Urinary bladder (tissue), 4 donors: ENCODE measurements around the gene SIX4. TPM values are rescaled to one million over a fixed set of nuclear protein-coding genes. Genes with fewer than 3 reads are reported as not detected.

Experiments
- DNase-seq: peaks from one replicate; pipeline ENCODE4 v3.0.0-alpha.2; 2015; ENCODE audit errors: extremely low spot score
- H3K27ac ChIP-seq: one replicate; pipeline ENCODE4 v1.5.1; 2013; ENCODE audit warnings: low read depth, mild to moderate bottlenecking, moderate library complexity
- H3K36me3 ChIP-seq: one replicate; pipeline ENCODE4 v1.6.1; 2013; ENCODE audit warnings: mild to moderate bottlenecking, moderate library complexity; ENCODE audit not compliant: insufficient read depth
- H3K4me1 ChIP-seq: one replicate; pipeline ENCODE4 v1.6.1; 2013; ENCODE audit warnings: mild to moderate bottlenecking, moderate library complexity; ENCODE audit not compliant: insufficient read depth
- H3K4me3 ChIP-seq: one replicate; pipeline ENCODE4 v1.5.1; 2013; ENCODE audit warnings: low read depth, low read length
- WGBS: extraction: QIAGEN DNeasy Blood & Tissue Kit; methylation state at CpG from one replicate; pipeline ENCODE4 v1.1.7; 2013; 5-methylcytosine and 5-hydroxymethylcytosine counted together
- polyA plus RNA-seq: library from polyadenylated mRNA; stranded (reverse); fragments of 200-250 nt; gene quantifications from one replicate; pipeline ENCODE4 v1.2.3, GENCODE V29; 2013
- total RNA-seq: library from RNA; depleted of rRNA; stranded (reverse); fragments of >200 nt; gene quantifications from one replicate; pipeline ENCODE4 v1.2.3, GENCODE V29; 2014
- donor health status: healthy with polysubstance abuse.
- donor health status: healthy.

Gene SIX4
- total and polyA plus RNA-seq, 2 donors: 0.56 to 9.9 TPM

DNA sequence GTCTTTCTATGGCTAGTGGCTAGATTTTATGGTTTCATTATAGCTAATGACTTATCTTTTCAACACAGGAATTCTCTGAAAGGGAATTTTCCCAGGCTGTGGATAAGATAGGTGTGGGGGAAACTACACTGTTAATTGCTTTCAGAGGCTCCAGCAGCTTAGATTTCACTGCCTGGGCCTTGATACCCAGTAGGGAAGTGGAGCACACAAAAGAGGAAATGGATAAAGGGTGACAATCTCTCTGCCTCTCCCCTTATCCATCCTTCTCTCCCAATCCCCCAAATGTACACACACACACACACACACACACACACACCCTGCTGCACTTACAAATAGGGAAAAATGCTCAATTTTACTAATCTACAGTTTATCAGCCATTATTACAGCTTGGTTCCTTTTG lies 19.1 kb downstream of the SIX4 start:
- DNase-seq: no peak
- H3K4me3 ChIP-seq: no peak overlapping the region
- no peaks in the 10 kb centered on the region for H3K4me1 ChIP-seq
- no peak overlapping the region for H3K27ac ChIP-seq
- no peaks in the 10 kb centered on the region for H3K36me3 ChIP-seq

DNA sequence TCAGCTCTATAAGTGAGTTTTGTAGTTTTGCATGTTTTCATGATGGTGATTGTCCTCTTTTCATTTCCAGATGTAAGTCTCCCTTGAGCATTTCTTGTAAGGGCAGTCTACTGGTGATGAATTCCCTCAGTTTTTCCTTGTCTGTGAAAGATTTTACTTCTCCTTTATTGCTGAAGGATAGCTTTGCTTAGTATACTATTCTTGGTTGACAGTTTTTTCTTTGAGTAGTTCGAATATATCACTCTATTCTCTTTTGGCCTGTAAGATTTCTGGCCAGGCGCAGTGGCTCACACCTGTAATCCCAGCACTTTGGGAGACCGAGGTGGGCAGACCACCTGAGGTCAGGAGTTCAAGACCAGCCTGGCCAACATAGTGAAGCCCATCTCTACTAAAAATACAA lies 23.6 kb downstream of the SIX4 start:
- H3K27ac ChIP-seq: no peak overlapping the region
- H3K36me3 ChIP-seq: no peaks in the 10 kb centered on the region
- H3K4me3 ChIP-seq: no peak overlapping the region
- WGBS: 89% methylated on average over 3 of the region's 3 CpGs
- no peaks in the 10 kb centered on the region for H3K4me1 ChIP-seq
- no peak for DNase-seq

DNA sequence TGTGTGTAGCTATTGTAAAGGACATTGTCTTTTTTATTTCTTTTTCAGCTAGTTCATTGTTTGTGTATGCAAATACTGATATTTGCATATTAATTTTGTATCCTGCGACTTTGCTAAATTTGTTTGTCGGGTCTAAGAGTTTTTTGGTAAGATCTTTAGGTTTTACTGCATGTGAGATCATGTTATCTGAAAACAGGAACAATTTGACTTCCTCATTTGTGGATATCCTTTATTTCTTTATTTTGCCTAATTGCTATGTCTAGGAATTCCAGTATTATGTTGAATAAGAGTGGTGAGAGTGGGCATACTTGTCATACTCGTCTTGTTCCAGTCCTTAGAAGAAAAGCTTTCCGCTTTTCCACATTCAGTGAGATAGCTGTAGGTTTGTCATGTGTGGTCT lies 28.8 kb downstream of the SIX4 start:
- WGBS: 81% methylated on average over 4 of the region's 4 CpGs
- Histone ChIP-seq H3K36me3 (no peaks in the 10 kb centered on the region), H3K4me1 (no peaks in the 10 kb centered on the region), H3K4me3 (no peak overlapping the region), H3K27ac (no peak overlapping the region)
- no peak for DNase-seq

DNA sequence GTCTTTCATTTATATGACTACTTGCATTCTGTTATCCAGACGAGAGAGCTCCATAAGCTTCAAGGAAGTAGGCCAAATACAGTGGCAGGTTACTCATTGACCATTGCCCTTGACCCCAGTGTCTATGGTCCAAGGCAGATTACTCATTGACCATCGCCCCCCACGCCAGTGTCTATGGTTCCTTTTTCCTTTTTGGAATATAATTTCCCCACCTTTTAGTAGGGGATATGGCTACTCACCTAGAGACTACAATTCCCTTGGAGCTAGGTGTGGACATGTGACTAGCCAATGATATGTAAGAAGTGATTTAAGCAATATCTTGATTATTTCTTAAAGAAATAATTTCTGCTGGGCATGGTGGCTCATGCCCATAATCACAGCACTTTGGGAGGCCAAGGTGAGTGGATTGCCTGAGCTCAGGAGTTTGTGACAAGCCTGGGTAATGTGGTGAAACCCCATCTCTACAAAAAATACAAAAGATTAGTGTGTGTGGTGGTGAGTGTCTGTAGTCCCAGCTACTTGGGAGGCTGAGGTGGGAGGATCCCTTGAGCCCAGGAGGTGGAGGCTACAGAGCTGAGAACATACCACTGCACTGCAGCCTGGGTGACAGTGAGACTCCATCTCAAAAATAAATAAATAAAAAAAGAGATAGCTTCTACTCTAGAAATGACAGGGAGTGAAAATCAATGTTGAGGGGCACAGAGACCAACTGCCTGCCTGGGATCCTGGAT lies 32.6 kb downstream of the SIX4 start:
- H3K4me1 ChIP-seq: no peaks in the 10 kb centered on the region
- no peak overlapping the region for H3K4me3 ChIP-seq
- no peaks in the 10 kb centered on the region for H3K36me3 ChIP-seq
- no peak for DNase-seq
- no peak overlapping the region for H3K27ac ChIP-seq
- 78% methylated on average over 3 of the region's 3 CpGs for WGBS

DNA sequence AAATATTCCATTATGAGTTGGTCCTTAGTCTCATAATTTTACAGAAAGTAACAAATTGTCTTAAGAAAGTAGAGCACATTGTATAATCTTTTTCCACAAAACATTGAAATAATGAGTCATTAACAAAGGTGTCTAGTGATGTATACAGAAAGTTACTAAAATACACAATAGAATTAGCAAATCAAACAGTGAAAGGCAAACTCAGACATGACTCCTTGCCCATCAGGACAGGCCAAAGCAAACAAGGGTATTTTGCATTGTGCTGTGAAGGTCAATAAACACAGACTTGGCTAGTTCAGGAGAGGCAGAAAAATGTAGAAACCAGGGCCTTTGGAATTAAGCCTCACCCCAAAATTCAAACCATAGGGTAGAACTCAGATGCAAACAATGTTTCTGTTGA lies 37.3 kb downstream of the SIX4 start:
- DNase-seq: no peak
- Histone ChIP-seq H3K36me3 (no peaks in the 10 kb centered on the region), H3K4me1 (no peaks in the 10 kb centered on the region), H3K27ac (no peak overlapping the region), H3K4me3 (no peak overlapping the region)

DNA sequence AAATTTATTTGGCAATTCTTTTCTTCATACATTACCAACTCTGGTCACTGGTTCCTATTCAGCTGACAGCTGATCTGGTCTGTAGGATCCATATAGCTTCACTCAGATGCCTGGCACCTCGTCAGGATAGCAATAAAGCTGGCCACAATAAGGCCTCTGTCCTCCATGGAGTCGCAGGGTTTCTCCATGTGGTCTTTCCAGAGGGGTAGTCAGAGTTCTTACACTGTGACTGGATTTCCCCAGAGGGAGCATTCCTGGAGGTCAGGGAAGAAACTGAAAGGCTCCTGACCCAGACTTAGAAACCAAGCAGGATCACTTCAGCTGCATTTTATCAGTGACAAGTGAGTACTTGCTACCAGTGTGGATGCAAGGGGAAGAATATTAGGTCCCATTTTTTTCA lies 39.9 kb downstream of the SIX4 start:
- Histone ChIP-seq H3K4me3 (no peak overlapping the region), H3K27ac (no peak overlapping the region), H3K4me1 (no peaks in the 10 kb centered on the region), H3K36me3 (no peaks in the 10 kb centered on the region)
- DNase-seq: no peak
- 52% methylated on average over 2 of the region's 2 CpGs for WGBS

DNA sequence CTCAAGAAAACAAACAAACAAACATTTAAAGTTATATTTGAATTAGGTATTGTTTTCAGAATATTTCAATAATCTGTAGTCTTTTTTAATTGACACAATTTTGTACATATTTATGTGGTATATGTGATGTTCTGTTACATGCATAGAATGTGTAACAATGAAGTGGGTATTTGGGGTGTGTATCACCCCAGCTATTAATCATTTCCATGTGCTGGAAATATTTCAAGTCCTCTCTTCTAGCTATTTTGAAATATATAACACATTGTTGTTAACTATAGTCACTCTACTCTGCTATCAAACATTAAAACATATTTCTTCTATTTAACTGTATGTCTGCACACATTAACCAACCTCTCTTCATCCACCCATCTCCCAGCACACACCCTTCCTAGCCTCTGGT lies 42.9 kb downstream of the SIX4 start:
- Histone ChIP-seq H3K27ac (no peak overlapping the region), H3K4me1 (no peaks in the 10 kb centered on the region), H3K4me3 (no peak overlapping the region), H3K36me3 (no peaks in the 10 kb centered on the region)
- DNase-seq: no peak

DNA sequence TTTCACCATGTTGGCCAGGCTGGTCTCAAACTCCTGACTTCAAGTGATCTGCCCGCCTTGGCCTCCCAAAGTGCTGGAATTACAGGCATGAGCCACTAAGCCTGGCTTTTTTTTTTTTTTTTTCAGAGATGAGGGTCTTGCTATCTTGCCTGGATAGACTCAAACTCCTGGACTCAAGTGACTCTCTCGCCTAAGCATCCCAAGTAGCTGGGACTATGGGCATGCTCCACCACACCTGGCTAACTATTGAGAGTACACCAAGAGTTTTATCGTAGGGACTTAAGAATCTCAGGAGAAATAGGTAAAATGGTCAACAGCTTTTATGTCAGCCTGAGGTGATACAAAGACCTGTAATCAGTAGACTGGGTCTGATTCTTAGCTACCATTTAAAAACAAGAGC lies 43.6 kb downstream of the SIX4 start:
- H3K4me3 ChIP-seq: no peak overlapping the region
- H3K36me3 ChIP-seq: no peaks in the 10 kb centered on the region
- 87% methylated on average over 3 of the region's 3 CpGs for WGBS

DNA sequence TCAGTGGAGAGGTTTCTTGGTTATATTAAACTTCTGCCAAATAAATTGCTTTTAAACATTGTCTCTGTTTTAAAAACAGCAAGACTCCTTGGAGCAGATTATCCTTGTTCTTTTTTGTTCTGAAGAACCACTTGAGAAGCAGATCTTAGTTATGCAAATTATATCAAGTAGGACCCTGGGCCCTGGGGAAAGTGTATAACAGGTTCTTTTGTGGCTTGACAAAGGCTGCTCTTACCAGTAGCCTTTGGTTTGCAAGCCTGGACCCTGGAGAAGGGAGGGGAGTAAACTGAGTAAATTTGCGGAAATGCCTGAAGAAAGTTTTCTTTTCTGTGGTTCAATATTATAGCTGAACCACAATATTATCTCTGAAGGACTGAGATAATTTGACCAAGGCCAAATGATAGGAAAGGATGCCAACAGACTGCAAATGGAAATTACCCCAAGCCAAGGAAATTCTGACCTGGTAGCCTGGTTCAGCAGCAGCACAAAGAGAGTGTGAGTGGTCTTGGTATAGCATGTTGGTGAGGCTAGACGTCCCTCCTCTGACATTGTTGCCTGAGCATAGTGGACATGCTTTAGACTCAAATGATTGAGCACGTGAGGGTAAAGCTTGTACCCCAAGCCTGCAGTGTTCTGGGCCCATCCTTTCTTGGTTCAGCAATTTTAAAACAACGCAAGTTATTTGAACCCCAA lies 44.4 kb downstream of the SIX4 start:
- Histone ChIP-seq H3K27ac (no peak overlapping the region), H3K4me1 (no peaks in the 10 kb centered on the region), H3K4me3 (no peak overlapping the region), H3K36me3 (no peaks in the 10 kb centered on the region)
- WGBS: 77% methylated on average over 4 of the region's 4 CpGs
- no peak for DNase-seq

More for the DNA sequence above, 43.6 kb downstream of the SIX4 start:
- DNase-seq: no peak
- Histone ChIP-seq H3K4me1 (no peaks in the 10 kb centered on the region), H3K27ac (no peak overlapping the region)

DNA sequence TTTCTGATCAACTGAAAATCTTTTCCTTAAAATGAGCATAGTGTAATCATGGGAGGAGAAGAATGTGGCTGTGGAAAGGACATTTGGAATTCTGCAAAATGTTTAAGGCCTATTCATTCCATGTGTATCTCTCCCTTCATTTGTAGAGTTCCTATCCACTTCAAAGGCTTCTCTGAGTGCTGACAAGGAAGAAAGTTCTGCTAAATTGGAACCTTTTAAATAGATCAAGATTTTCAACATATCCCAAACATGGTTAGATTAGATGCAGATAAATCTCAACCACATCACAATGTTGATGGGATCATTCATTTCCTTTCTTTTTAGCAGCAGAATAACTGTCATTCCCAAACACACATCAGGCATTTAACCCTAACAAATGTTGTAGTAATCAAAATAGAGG lies 46.5 kb downstream of the SIX4 start:
- Histone ChIP-seq H3K4me1 (no peaks in the 10 kb centered on the region), H3K27ac (no peak overlapping the region), H3K4me3 (no peak overlapping the region), H3K36me3 (no peaks in the 10 kb centered on the region)
- DNase-seq: no peak

DNA sequence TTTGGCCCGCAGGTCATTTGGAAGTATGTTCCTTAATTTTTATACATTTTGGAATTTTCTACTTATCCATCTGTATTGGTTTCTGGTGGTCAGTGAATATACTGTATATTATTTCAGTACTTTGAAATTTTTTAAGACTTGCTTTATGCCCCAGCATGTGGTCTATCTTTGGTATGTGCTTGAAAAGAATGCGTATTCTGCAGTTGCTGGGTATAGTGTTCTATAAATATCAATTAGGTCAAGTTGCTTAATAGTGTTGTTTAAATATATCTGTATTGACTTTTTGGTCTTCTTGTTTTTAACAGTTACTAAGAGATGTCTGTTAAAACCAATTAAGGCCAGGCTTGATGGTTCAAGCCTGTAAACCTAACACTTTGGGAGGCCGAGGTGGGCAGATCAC lies 53.2 kb downstream of the SIX4 start:
- Histone ChIP-seq H3K4me3 (no peak overlapping the region), H3K27ac (no peak overlapping the region), H3K4me1 (no peaks in the 10 kb centered on the region), H3K36me3 (no peaks in the 10 kb centered on the region)
- DNase-seq: no peak
- WGBS: 87% methylated on average over 3 of the region's 3 CpGs

DNA sequence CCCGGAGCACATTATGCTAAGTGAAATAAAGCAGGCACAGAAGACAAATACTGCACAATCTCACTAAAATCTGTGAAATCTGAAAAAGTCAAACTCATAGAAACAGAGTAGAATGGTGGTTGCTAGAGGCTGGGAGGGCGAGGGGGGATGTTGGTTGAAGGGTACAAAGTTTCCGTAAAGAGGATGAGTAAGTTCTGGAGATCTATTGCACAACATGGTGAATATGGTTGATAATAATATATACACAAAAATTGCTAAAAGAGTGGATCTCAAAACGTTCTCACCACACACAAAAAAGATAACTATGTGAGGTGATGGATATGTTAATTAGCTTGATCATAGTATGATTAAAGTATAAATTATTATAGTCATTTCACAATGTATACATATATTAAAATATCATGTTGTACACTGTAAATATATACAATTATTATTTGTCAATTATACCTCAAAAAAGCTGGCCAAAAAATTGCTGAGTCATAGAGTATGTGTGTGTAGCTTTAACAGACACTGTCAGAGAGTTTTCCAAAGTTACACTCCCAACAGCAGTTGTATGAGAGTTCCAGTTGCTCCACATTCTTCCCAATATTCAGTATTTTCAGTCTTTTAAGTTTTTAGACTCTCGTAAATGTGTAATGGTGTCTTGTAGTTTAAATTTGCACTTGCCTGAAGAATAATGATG lies 55.6 kb downstream of the SIX4 start:
- no peak for DNase-seq
- 84% methylated on average over 5 of the region's 5 CpGs for WGBS
- H3K4me1 ChIP-seq: no peaks in the 10 kb centered on the region
- no peak overlapping the region for H3K4me3 ChIP-seq
- no peak overlapping the region for H3K27ac ChIP-seq
- H3K36me3 ChIP-seq: no peaks in the 10 kb centered on the region

DNA sequence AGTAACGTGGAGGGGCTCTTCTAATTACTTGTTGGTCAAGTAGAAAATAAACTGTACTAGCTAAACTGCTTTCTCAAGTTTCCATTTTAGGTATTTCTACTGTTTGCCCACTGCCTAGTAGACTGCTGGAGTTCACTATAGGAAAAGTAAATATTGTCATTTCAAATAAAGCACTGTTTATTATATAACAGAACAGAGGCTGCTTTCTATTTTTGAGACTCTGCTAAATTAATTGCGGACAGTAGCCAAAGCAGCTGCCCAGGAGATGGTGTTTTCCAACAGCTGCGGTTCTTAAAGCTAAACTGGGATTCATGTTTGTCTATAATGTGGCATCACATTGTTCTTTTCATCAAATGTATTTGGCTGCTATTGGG lies 59.0 kb downstream of the SIX4 start:
- no peak overlapping the region for H3K4me3 ChIP-seq
- WGBS: 49% methylated on average over 3 of the region's 3 CpGs
- H3K27ac ChIP-seq: no peak overlapping the region
- H3K36me3 ChIP-seq: no peaks in the 10 kb centered on the region
- no peaks in the 10 kb centered on the region for H3K4me1 ChIP-seq
- DNase-seq: no peak

DNA sequence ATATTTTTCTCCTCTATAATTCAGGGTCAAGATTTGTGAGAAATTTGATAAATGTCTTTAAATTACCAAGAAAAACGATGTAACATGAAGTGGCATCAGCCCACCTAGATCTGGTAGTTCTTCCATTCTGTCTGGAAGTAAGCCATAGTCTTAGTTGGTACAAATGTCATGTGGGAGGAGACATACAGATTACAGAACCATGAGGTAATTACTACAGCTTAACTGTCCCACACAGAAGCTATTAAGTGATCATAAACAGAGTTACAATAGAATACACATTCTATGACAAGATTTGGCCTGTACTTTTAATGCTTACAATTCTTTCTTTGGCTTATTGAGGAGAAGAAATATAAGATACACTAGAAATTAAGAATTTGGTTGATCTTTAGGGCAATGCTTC lies 61.2 kb downstream of the SIX4 start:
- 87% methylated on average over 1 of the region's 1 CpG for WGBS
- H3K4me1 ChIP-seq: no peaks in the 10 kb centered on the region
- no peaks in the 10 kb centered on the region for H3K36me3 ChIP-seq
- H3K4me3 ChIP-seq: no peak overlapping the region
- no peak overlapping the region for H3K27ac ChIP-seq
- DNase-seq: no peak
